Gastroesophageal sphincter (tissue), 3 donors: ENCODE results near the gene TPRG1L.

Experiments
- CTCF ChIP-seq, 4 experiments: fragments of 200-600 bp in 2 of 4; fragments of 450-650 bp in 2 of 4; sonication (generic) in 1 of 4; IDR thresholded peaks; one replicate each; pipeline ENCODE4 v1.5.1; 2017 to 2019; ENCODE audit warnings: antibody characterized with exemption in 4 of 4, mild to moderate bottlenecking in 2 of 4, moderate library complexity in 2 of 4
- EP300 ChIP-seq: sonication (generic); formaldehyde crosslinking; IDR thresholded peaks from one replicate; pipeline ENCODE4 v1.6.1; 2017; ENCODE audit warnings: antibody characterized with exemption, mild to moderate bottlenecking
- POLR2A ChIP-seq, 2 donors: fragments of 450-650 bp; IDR thresholded peaks; one replicate each; pipeline ENCODE4 v1.6.1; 2017; ENCODE audit warnings: antibody characterized with exemption in 2 of 2, mild to moderate bottlenecking in 2 of 2, moderate library complexity in 1 of 2
- POLR2AphosphoS5 ChIP-seq: sonication (generic); formaldehyde crosslinking; IDR thresholded peaks from one replicate; pipeline ENCODE4 v1.6.1; 2017; ENCODE audit warnings: antibody characterized with exemption

GRCh38 chr1:3672971-3673361 lies 48.2 kb downstream of the TPRG1L start:
- TF ChIP-seq EP300 (no peak), POLR2AphosphoS5 (no peak), CTCF (IDR thresholded peaks at IDR 0.05) (no peak), POLR2A (IDR thresholded peaks at IDR 0.05) (no peak)
